ENCODE measurements around the gene REM2. TPM values are rescaled to one million over a fixed set of nuclear protein-coding genes. Genes with fewer than 3 reads are reported as not detected.
"Not testable (repeated sequence)": the region's sequence is repeated elsewhere in the genome, so short reads cannot be mapped to it uniquely, and the experiment has no call there.

REM2 gene
- total RNA-seq, 1 donor from 2014 or later: not detected

DNA sequence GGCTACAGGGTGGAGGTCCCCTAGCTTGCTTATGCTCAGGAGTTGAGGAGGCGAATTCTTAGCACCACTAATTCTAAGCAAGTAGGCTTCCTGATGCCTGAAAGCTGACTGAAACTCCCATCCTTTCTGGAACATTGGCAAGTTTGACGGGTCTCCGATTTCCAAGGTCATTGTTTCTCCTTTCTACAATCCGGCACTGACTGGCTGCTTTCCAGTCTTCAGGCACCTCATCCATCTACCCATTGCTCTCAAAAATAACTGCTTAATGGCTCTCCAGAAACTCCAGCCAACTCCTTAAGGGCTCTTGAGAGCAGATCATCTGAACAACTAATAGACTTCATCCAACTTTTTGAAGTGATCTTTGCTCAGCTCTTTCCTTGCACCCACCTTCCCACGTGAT, 13.3 kb downstream of the REM2 start:
- no peak for DNase-seq (ENCODE audit: extremely low read depth, low read depth, low spot score)

DNA sequence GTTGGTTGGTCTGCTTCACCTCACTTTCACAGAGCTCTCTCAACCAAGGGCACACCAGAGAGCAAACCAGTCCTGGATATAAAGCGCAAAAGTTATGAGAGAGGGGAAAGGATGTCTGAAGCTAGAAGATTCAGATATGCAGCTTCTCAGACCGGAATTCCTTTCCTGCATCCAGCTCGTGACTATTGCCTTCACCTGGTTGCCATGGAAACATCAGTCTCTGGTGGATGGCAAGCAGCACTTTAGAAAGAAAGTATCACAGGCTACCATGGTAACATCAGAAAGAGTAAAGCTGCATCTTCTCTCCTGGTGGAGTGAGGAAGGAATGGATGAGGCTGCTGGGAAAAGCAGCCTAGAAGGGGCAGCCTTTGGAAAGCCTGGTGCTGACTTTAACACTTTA, 13.7 kb downstream of the REM2 start:
- DNase-seq (ENCODE audit: extremely low read depth, low read depth, low spot score): no peak

DNA sequence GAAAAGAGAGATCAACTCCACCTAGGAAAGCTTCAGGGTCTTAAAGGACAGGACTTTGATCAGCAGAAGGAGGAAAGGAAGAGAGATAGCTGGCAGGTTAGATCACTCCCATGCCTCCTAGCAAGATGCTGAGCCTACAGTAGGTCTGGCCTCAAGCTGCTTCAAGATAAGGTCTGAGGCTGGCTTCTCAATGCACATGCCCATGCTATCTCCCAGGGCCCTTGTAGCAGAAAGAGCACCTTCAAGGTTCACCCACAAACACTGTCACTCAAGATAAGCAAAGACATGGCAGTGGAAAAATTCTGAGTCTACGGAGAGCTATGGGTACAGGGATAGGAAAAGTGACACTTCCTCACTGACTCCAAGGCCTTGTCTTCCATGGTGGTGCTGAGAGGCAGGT, 14.3 kb downstream of the REM2 start:
- no peak for DNase-seq (ENCODE audit: extremely low read depth, low read depth, low spot score)

DNA sequence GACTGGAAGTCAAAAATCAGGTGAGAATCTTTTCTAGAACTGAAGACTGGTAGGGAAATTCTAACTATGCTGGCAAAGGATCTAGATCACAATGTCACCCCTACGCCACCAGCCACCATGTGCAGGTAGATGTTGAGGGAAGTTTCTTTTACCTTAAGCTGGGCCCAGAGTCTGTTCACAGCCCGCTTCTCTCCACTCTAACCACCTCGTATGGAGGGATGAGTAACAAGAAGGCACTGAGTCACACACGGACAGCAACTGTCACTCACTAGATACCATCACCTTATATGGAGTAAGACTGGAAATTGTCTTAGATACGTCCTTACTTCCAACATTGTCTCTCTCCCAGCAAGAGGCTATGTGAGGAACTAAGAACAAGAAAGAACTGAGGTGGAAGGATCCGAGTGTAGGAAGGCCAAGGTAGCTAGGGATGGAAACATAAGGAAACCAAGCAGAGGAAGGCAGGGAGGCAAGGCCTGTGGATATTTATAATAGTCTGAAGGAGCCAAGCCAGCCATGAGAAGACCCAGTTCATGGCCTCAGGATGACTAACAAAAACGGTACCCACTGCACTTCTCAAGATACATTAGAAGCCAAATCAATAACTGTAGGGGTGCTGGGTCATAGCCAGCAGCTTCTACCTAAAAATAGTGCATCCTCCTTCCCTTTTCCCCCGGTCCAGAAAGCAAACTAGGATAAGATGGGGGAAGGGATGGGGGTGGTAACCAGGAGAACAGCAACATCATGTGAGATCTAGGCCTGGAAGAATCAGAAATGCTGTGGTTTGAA, 15.5 kb downstream of the REM2 start:
- DNase-seq (ENCODE audit: extremely low read depth, low read depth, low spot score): no peak

DNA sequence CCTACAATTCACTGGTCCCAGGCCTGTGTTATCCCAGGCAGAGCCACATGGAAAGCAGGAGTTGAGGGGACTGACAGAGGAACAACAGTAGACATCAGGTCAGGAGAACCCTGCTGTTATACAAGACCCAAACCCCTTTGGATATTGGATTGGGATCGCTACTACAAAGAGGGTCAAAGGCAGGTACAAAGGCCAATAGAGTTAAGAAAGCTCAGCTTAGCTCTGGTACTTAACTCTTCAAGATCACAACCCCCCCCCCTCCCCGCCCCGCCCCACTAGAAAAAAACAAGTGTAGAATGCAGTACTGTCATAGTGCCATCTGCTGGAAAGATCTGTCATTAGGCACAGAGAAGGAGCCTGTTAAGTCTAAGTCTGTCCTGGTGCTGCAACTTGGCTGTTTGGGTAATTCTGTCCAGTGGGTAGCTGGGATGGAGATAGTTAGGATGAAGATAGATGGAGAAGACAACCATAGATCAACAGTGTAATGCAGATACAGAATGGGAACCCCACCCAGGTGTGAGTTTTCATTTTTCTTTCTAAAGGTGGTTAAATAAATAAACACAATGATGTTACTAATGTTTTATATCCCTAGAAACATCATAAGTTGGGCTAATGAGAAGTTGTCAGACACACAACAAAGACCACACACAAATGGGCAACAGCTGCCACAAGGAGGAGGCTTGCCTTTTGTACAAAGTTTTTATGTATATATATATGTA, 17.2 kb downstream of the REM2 start:
- no peak for DNase-seq (ENCODE audit: extremely low read depth, low read depth, low spot score)

DNA sequence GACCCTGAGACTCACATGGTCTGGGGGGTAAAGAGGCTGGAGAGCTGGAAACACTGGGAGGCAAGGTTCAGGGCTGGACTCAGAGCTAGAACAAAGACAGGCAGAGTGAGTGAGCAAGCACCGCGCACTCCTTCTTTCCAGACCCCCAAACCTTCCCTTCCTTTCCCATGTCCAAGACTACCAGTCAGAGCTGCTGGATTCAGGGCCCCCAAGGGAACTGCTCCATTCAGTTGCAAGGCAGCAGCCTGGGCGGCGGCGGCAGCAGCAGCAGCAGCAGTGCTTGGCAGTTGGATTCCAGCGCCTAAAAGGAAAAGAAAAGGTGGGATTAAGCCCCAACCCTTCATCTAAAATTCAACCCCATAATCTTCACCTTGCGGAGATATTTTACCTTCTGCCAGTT, 18.8 kb downstream of the REM2 start:
- no peak for DNase-seq (ENCODE audit: extremely low read depth, low read depth, low spot score)

DNA sequence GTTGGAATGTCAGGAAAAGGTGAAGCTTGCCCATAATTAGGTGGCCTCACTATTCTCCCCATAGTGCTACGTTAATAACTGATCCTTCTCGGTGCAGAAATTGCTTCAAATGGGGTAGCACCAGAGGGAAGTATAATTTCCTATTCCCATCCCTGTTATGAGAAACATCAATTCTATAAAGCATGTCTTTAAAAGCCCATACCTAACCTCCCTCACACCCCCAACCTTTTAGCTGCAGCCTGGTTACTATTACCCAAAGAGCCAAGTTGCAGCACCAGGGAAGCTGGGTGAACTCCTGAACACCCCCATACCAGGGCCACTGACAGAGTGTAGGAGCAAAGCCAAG, 20.7 kb downstream of the REM2 start:
- no peak for DNase-seq (ENCODE audit: extremely low read depth, low read depth, low spot score)

DNA sequence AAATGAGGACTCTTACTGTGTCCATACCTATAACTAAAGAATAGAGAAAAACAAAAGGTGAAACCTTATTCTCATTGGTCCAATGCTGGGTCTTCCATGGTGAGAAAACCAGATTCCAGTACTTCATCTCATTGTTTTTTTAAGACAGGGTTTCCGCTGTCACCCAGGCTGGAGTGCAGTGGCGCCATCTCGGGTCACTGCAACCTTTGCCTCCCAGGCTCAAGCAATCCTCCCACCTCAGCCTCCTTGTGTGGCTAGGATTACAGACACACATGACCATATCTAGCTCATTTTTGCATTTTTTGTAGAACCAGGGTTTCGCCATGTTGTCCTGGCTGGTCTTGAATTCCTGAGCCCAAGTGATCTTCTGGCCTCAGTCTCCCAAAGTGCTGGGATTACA, 22.6 kb downstream of the REM2 start:
- no peak for DNase-seq (ENCODE audit: extremely low read depth, low read depth, low spot score)

DNA sequence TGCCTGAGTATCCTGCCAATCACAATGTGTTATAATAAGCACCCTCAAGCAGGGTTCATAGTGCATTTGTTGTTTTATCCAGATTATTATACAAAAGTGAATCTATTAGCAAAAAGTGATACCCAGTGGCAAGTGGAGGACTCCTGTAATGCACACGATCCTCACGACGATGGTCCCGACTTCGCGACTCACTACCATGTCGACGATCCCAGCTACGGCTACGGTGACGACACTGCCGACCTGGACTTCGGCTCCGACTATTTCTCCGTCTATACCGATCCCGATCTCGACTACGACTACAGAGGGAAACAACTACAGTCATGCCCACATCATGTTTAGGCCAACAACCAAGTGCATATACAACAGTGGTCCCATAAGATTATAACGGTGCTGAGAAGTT, 23.1 kb downstream of the REM2 start:
- DNase-seq (ENCODE audit: extremely low read depth, low read depth, low spot score): no peak

DNA sequence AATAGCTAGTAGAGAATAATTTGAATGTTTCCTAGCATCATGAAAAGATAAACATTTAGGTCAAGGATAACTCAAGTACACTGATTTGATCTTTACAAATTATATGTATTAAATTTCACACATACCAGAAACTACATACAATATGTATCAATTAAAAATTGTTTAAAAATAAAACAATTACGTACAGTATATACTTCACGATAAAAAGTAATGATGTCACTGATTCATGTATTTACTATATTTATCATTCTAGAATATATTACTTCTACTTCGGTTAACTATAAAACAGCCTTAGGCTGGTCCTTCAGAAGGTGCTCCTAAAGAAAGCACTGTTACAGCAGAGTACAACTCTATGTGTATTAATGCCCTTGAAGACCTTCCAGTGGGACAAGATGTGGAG, 24.4 kb downstream of the REM2 start:
- DNase-seq (ENCODE audit: extremely low read depth, low read depth, low spot score): no peak

DNA sequence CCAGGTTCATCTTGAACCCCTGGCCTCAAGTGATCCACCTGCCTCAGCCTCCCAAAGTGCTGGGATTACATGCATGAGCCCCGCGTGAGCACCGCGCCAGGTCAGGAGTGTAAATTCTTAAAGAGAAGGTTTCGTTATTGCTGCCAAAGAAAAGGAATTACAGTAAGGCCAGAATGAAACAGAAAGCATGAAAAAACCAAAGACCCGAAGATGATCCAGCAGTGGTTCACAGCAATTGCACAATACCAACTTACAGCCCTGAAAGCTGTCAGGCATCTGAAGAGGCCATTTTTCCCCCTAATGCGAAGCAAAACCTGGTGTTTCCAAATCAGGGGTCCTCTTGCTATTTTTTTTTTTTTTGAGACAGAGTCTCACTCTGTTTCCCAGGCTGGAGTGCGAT, 25.6 kb downstream of the REM2 start:
- no peak for DNase-seq (ENCODE audit: extremely low read depth, low read depth, low spot score)

DNA sequence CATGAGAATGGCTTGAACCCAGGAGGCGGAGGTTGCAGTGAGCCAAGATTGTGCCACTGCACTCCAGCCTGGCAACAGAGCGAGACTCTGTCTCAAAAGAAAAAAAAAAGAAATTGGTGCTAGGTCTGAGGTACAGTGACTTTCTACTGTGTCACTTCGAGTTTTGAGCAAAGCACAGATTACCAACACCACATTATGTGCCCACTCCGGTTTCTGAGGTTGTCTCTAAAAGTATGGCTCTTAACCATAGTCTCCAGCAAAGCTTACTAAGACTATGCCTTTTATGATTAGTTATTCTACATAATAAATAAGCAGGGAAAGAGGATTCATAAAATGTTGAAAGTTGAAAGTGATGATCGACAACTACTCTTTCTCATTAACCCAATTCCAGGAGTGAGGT, 27.9 kb downstream of the REM2 start:
- no peak for DNase-seq (ENCODE audit: extremely low read depth, low read depth, low spot score)

DNA sequence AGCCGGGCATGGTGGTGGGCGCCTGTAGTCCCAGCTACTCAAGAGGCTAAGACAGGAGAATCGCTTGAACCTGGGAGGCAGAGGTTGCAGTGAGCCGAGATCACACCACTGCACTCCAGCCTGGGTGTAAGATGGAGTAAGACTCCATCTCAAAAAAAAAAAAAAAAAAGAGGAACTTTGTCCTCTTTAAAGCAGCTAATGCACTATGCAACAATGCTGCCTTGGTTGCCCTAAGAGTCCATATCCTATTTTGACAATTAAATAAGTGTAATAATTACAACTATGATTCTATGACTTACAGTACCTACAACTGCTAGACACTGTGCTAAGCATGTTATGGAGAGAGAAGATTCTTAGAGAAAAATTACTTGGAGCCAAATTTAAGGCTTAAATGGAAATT, 31.8 kb downstream of the REM2 start:
- not testable (repeated sequence) for DNase-seq (ENCODE audit: extremely low read depth, low read depth, low spot score)

DNA sequence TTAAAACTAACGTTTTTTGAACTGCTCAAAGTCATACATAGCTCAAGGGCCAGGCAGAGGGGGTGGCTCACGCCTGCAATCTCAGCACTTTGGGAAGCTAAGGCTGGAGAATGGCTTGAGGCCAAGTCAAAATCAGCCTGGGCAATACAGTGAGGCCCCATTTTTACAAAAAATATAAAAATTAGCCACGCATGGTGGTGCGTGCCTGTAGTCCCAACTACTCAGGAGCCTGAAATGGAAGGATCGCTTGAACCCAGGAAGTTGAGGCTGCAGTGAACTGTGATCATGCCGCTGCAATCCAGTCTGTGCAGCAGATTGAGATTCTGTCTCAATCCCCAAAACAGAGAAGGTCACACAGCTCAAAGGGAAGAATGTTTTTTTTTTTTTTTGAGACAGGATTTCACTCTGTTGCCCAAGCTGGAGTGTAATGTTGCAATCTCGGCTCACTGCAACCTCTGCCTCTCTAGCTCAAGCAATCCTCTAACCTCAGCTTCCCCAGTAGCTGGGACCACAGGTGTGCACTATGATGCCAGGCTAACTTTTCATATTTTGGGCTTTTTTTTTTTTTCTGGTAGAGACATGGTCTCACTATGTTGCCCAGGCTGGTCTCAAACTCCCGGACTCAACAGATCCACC, 33.0 kb downstream of the REM2 start:
- DNase-seq (ENCODE audit: extremely low read depth, low read depth, low spot score): no peak

DNA sequence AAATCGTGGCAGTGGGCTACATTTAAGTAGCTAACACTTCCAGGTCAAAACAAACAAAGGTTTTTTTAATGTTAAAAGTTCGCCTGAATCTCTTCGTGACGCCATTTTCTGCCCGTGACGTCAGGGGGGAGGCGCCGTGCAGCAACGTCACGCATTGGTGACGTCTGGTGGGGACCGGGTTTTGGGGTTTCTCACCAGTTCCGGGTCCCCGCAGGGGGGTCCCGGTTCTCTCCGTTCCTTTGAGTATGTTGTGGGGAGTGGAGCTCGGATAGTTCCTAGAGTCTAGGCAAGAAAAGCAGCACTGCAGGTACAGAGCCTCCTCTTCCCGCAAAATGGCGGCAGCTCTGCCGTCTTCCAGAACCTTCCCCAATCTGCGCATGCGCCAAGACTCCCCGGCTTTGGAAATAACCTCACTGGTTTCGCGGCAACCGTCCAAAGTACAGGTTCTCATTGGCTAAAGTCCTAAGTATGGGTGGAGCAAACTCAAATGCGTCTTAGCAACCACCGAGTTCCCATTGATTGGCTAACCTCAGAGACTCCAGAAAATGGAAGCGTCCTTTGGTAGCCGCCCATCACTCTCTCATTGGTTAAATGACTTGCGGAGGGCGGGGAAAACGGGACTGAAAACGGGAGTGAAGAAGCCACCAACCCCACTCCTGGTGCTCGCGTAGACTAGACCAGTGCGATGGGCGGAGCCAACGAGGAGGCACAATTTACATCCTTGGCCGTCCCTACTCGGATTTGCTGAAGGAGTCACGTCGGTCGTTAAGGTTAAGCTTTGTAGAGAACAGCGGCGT, 36.0 kb downstream of the REM2 start, which contains the start of gene RBM23:
Gene RBM23 (minus strand): TSS at position 346 of the 797 bp plus-strand sequence.
- DNase-seq (ENCODE audit: extremely low read depth, low read depth, low spot score): peak; percentile 100

DNA sequence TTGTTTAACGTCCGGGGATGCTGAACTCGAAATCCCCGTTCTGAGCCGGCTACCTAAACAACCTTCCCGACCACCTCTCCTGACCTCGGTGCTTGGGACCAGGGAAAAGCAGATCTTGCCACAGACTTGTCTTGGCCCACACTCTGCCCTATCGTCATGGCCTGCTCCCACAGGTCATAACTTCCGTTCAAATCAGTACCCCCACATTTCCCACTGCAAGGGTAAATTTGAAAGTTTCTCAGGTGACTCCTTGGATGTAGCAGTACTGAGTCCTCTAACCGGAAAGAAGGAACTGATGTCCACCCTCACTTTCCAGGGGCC, 36.5 kb downstream of the REM2 start:
- DNase-seq (ENCODE audit: extremely low read depth, low read depth, low spot score): no peak

DNA sequence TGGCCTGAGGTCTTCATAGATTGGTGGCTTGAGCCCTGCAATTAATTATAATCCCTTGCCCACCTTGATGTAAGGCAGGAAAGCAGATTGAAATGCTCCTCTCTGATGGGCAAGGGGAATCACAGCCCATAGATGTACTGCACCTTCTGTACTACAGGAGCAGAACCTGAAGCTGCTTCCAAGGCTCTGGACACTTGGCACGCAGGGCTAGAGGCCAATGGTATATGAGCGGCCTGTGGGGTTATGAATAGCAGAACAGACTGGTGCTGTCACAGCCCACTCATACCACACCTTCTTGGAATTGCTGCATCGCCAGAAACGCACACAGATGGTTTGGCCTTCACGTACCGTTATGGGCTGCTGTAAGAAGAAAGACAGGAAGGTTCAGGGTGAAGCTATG, 37.7 kb downstream of the REM2 start:
- no peak for DNase-seq (ENCODE audit: extremely low read depth, low read depth, low spot score)

DNA sequence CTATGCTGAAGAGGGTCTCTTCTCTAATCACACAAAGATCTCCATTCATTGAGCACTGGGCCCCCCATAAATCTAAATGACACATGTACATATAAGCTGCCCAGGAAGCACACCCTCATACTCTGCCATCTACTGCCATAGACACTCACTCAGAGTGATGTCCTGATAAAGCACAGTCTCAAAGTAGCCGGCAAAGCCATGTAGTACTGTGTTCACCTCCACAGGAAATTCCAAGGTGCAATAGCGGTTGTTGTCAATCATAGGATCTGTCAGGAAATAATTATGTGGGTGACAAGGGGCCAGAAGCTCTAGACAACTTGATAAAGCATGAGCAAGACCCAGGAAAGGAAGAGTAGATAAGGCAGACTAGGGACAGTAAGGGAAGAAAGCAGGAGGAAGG, 39.3 kb downstream of the REM2 start:
- no peak for DNase-seq (ENCODE audit: extremely low read depth, low read depth, low spot score)

DNA sequence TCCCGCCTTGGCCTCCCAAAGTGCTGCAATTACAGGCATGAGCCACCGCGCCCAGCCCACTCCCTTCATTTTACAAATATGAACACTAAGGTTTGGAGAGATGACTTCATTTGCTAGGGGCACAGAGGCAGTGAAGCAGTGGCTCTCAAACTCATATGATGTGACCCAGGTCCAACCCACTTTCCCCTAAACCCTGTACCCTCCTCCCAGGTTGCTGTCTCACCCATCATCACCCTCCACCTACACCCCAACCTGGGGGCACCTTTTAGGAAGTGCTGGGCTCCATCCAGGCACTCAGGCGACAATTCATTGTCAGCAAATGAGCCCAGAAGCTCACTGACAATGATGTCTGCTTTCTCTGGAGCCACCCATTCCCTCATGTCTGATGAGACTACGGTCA, 40.7 kb downstream of the REM2 start:
- DNase-seq (ENCODE audit: extremely low read depth, low read depth, low spot score): no peak

DNA sequence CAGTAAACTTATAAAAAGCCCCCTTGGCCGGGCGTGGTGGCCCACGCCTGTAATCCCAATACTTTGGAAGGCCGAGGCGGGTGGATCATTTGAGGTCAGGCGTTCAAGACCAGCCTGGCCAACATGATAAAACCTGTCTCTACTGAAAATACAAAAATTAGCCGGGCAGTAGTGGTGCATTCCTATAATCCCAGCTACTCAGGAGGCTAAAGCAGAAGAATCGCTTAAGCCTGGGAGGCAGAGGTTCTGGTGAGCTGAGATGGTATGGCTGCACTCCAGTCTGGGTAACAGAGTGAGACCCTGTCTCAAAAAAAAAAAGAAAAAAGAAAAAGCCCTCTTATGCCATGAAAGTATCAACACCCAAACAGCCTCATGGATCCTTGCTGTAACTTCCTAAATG, 42.5 kb downstream of the REM2 start:
- DNase-seq (ENCODE audit: extremely low read depth, low read depth, low spot score): no peak

DNA sequence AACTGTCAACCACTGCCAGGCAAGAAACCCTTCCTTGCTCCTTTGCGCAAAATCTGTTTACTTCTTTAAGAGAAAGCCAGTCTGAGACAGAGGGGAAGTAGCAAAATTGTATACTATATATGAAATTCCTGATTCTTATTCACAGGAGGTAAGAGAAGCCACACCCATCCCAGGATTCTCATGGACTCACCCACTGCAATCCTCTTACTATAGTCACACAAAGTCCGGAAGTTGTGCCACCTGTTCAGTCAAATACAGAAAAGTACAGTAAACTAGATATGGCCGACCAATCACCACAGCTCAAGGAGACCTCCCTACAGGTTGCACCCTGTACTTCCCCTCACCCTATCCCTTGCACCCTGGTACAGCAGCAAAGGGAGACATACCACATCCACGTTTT, 43.3 kb downstream of the REM2 start:
- DNase-seq (ENCODE audit: extremely low read depth, low read depth, low spot score): no peak
